HepG2 (cell line): ENCODE measurements around the gene BRAF. TPM values are rescaled to one million over a fixed set of nuclear protein-coding genes. Genes with fewer than 3 reads are reported as not detected.
"Not testable (repeated sequence)": the region's sequence is repeated elsewhere in the genome, so short reads cannot be mapped to it uniquely, and the experiment has no call there.

Source experiments
- ATAC-seq: fragments of 200-7000 bp; cut with Tn5 transposase; 3 replicates; pipeline ENCODE4 v1.9.1; 2020; ENCODE audit warnings: mild to moderate bottlenecking, moderate library complexity
- BruUV-seq: library from RNA; stranded (reverse); fragments of 400-500 nt; replicated peaks from 2 replicates; lab custom pipeline; 2021; lab: Mats Ljungman, UMichigan
- CTCF ChIA-PET: fragments of 300-600 bp; formaldehyde crosslinking; extraction: SDS; loops from one replicate; lab custom pipeline; 2021; ENCODE audit warnings: low total read pairs, inconsistent platforms, low intra/inter-chr PET ratio; lab: Yijun Ruan, JAX
- POLR2A ChIA-PET: fragments of 350-600 bp; sonication (Branson Sonifier 250); formaldehyde crosslinking; loops from one replicate; lab custom pipeline; 2020; ENCODE audit warnings: antibody characterized with exemption, inconsistent platforms; lab: Yijun Ruan, JAX
- DNase-seq: peaks from one replicate; pipeline ENCODE4 v3.0.0-alpha.2; 2015; ENCODE audit warnings: low spot score
- FAIRE-seq: peaks from 3 replicates; lab custom pipeline; 2011; peaks lifted over from hg19 to GRCh38; lab: Jason Lieb, UNC
- H2AFZ ChIP-seq: one replicate; pipeline ENCODE4 v1.6.1; 2011; ENCODE audit warnings: low read length, inconsistent platforms
- H3K27ac ChIP-seq: fragments of 300-600 bp; 3 replicates; pipeline ENCODE4 v1.8.0; 2011; ENCODE audit warnings: mixed run types, mild to moderate bottlenecking, mixed read lengths, low read length, inconsistent platforms; ENCODE audit not compliant: insufficient read depth; ENCODE audit errors: extremely low read length
- H3K27me3 ChIP-seq, 2 experiments: fragments of 200-600 bp in 1 of 2; 2 replicates in 1 of 2; 3 replicates in 1 of 2; pipeline versions ENCODE4 v1.6.0 to v1.8.0; 2011; ENCODE audit warnings: low read length in 2 of 2, mild to moderate bottlenecking in 2 of 2, moderate library complexity in 2 of 2, inconsistent platforms in 1 of 2; ENCODE audit not compliant: insufficient read depth in 2 of 2, control insufficient read depth in 1 of 2
- H3K36me3 ChIP-seq, 2 experiments: fragments of 200-600 bp in 1 of 2; replicated peaks in 1 of 2; 2 replicates in 1 of 2; 3 replicates in 1 of 2; pipeline versions ENCODE4 v1.5.1 to v1.8.0; 2011; ENCODE audit warnings: low read length in 2 of 2, inconsistent platforms in 1 of 2; ENCODE audit not compliant: insufficient read depth in 2 of 2, control insufficient read depth in 1 of 2
- H3K4me1 ChIP-seq: 2 replicates; pipeline ENCODE4 v1.5.1; 2012; ENCODE audit warnings: low read length, inconsistent platforms; ENCODE audit not compliant: insufficient read depth
- H3K4me2 ChIP-seq: 2 replicates; pipeline ENCODE4 v1.6.0; 2011; ENCODE audit warnings: low read depth, low read length, inconsistent platforms
- H3K4me3 ChIP-seq, 3 experiments: fragments of 200-600 bp in 1 of 3; sonication (generic), shearing (Covaris generic) in 1 of 3; replicated peaks in 1 of 3; 2 replicates each; pipeline ENCODE4 v1.5.1; 2011 to 2016; ENCODE audit warnings: low read length in 3 of 3, inconsistent platforms in 2 of 3, low read depth in 2 of 3, mild to moderate bottlenecking in 2 of 3, control low read depth in 1 of 3, mixed read lengths in 1 of 3; ENCODE audit not compliant: insufficient read depth in 1 of 3
- H3K79me2 ChIP-seq: one replicate; pipeline ENCODE4 v1.6.1; 2011; ENCODE audit warnings: low read length, inconsistent platforms; ENCODE audit not compliant: insufficient read depth
- H3K9ac ChIP-seq: 2 replicates; pipeline ENCODE4 v1.6.0; 2011; ENCODE audit warnings: mild to moderate bottlenecking, low read depth, low read length, inconsistent platforms; ENCODE audit not compliant: insufficient read depth
- H3K9me3 ChIP-seq: 2 replicates; pipeline ENCODE4 v1.5.1; 2012; ENCODE audit warnings: mild to moderate bottlenecking, low read length
- H4K20me1 ChIP-seq: 2 replicates; pipeline ENCODE4 v1.6.0; 2011; ENCODE audit warnings: inconsistent platforms, mild to moderate bottlenecking, low read length, moderate library complexity; ENCODE audit not compliant: insufficient read depth
- CEBPB ChIP-seq: IDR thresholded peaks from 2 replicates; pipeline ENCODE4 v1.6.1; 2011; ENCODE audit warnings: low read depth, low read length, improper control_type of control experiment, borderline replicate concordance
- IRF2 ChIP-seq: IDR thresholded peaks from 2 replicates; pipeline ENCODE4 v1.6.1; 2018; ENCODE audit warnings: missing genetic modification reagents, missing compliant biosample characterization
- POLR2G ChIP-seq: fragments of 200-400 bp; formaldehyde crosslinking; IDR thresholded peaks from 2 replicates; pipeline ENCODE4 v1.6.1; 2018; ENCODE audit warnings: mild to moderate bottlenecking, low read depth, low read length, moderate library complexity
- ZNF556 ChIP-seq: sonication (generic); formaldehyde crosslinking; IDR thresholded peaks from 2 replicates; pipeline ENCODE4 v1.4.0; 2020; ENCODE audit warnings: mild to moderate bottlenecking, missing genetic modification reagents, borderline replicate concordance
- ZNF678 ChIP-seq: sonication (generic); formaldehyde crosslinking; IDR thresholded peaks from 2 replicates; pipeline ENCODE4 v1.4.0; 2020; ENCODE audit warnings: mild to moderate bottlenecking, missing genetic modification reagents
- ZNF749 ChIP-seq: sonication (generic); formaldehyde crosslinking; IDR thresholded peaks from 2 replicates; pipeline ENCODE4 v1.8.0; 2022; ENCODE audit warnings: mild to moderate bottlenecking, missing genetic modification reagents, moderate library complexity, borderline replicate concordance
- WGBS: methylation state at CpG from one replicate; pipeline ENCODE4 v1.1.6; 2017; ENCODE audit warnings: low lambda C conversion rate; 5-methylcytosine and 5-hydroxymethylcytosine counted together
- in situ Hi-C: cut with HindIII; loops from 2 replicates; pipeline ENCODE4 v1.10.0; 2017; ENCODE audit warnings: low pct_unique_long_range_greater_than_20kb; ENCODE audit not compliant: extremely low pct_ligation_motif_present
- intact Hi-C: fragments of 100-400 bp; cut with micrococcal nuclease; formaldehyde crosslinking; loops from one replicate; pipeline ENCODE4 v1.10.0; 2022; ENCODE audit not compliant: unreplicated experiment
- polyA plus RNA-seq, 8 experiments: library from polyadenylated mRNA; depleted of rRNA in 3 of 8; stranded (reverse) in 7 of 8; unstranded in 1 of 8; fragments of >200 nt; fragmentation: Illumina TruSeq in 4 of 8; extraction: Trizol in 4 of 8; gene quantifications; 2 replicates each; pipeline versions ENCODE4 v1.2.1 to v1.2.3, GENCODE V29; 2011 to 2016; ENCODE audit warnings: low read depth in 4 of 8, missing spikeins in 1 of 8, mixed read lengths in 1 of 8; ENCODE audit not compliant: insufficient read depth in 1 of 8
- total RNA-seq, 5 experiments: library from RNA; depleted of rRNA; stranded (reverse); fragments of >200 nt; fragmentation: Illumina TruSeq; extraction: Trizol; gene quantifications; 2 replicates each; pipeline ENCODE4 v1.2.3, GENCODE V29; 2016; ENCODE audit warnings: low read depth in 1 of 5
- TF ChIP-seq, protein P1 (sequence below): sonication (generic); formaldehyde crosslinking; IDR thresholded peaks from 2 replicates; pipeline ENCODE4 v1.5.1; 2020; ENCODE audit warnings: mild to moderate bottlenecking, missing genetic modification reagents, moderate library complexity

Gene BRAF
- total and polyA plus RNA-seq, 2 of the 13 experiments (the other 11 are each of a cell fraction or from before 2014, with no cell fraction given) = 12.5 to 13.4 TPM

DNA sequence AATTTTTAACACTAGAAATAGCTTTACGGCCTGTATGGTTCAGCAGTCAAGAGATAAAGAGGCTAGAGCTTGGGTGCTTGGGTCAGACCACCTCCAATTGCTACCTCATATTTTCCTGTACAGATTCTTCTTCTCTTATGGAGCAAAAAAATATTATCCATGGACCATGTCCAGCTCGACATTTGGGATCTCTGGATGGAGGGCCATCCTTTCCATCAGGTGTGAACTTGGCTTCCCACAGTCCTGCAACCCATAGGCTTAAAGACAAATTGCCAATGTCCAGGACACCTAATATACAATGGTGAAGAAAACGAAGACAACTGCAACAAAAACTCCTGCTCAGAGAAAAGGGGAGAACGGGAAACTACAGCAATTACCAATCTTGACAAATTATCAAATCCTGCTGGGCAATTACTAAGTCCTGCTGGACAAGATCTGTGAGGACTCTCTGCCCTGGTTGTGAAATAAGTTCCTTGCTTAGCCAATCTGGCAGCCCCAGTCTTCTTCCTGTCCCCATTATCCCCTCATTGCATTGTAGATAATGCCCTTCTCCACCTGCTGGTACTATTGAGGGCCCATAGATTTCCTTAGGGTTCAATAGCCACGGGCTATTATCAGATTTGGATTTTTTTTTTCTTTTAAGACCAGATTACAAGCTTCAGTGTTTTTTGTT, 42.0 kb upstream of the BRAF start:
- Histone ChIP-seq H3K36me3 (no peaks in the 10 kb centered on the region), H3K9ac (no peak overlapping the region), H3K27me3 (no peaks in the 10 kb centered on the region), H3K4me3 (no peak overlapping the region), H4K20me1 (no peaks in the 10 kb centered on the region), H3K4me2 (peak overlapping the region; percentile 13; the same call in 1 of the 2 replicates), H3K9me3 (no peaks in the 10 kb centered on the region), H3K27ac (no peak overlapping the region), H3K79me2 (no peaks in the 10 kb centered on the region), H3K4me1 (peaks cover 34% of the 10 kb centered on the region), H2AFZ (no peak overlapping the region)
- ChIA-PET CTCF (no interaction called here), POLR2A (no interaction called here)
- no TSS peak for BruUV-seq
- in situ Hi-C loops (no loop called here), intact Hi-C loops (no loop called here)
- ATAC-seq (peak; percentile 57), FAIRE-seq (no peak), DNase-seq (no peak)
- TF ChIP-seq ZNF749 (CRISPR knock-in tag) (no peak), CEBPB (peak; percentile 40; the same call in 1 of the 2 replicates)
- WGBS = 6% methylated on average over 5 of the region's 5 CpGs

DNA sequence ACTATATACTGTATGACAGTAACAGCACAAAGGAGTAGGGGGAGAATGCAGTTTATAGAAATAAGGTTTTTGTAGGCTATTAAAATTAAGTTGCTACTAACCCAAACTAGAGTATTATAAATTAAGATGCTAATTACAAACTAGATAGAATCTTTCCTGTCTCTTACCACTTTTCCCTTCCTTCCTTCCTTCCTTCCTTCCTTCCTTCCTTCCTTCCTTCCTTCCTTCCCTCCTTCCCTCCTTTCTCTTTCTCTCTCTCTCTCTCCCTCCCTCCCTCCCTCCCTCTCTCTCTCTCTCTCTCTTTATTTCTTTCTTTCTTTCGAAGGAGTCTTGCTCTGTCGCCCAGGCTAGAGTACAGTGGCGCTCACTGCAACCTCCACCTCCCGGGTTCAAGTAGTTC, 36.4 kb upstream of the BRAF start:
- Histone ChIP-seq H3K27me3 (no peaks in the 10 kb centered on the region), H3K79me2 (no peaks in the 10 kb centered on the region), H3K9me3 (no peaks in the 10 kb centered on the region), H3K4me3 (no peak overlapping the region), H3K4me1 (no peaks in the 10 kb centered on the region), H3K4me2 (no peak overlapping the region), H4K20me1 (no peaks in the 10 kb centered on the region), H3K9ac (no peak overlapping the region), H2AFZ (no peak overlapping the region), H3K36me3 (no peaks in the 10 kb centered on the region), H3K27ac (no peak overlapping the region)
- FAIRE-seq (no peak), ATAC-seq (no peak), DNase-seq (no peak)
- ChIA-PET POLR2A (no interaction called here), CTCF (no interaction called here)
- in situ Hi-C loops (no loop called here), intact Hi-C loops (no loop called here)
- no TSS peak for BruUV-seq
- no peak for TF ChIP-seq ZNF678 (CRISPR knock-in tag)
- no peak for TF ChIP-seq ZNF556 (CRISPR knock-in tag)
- no peak for TF ChIP-seq IRF2 (CRISPR knock-in tag)
- TF ChIP-seq POLR2G = no peak
- TF ChIP-seq, protein P1, sequence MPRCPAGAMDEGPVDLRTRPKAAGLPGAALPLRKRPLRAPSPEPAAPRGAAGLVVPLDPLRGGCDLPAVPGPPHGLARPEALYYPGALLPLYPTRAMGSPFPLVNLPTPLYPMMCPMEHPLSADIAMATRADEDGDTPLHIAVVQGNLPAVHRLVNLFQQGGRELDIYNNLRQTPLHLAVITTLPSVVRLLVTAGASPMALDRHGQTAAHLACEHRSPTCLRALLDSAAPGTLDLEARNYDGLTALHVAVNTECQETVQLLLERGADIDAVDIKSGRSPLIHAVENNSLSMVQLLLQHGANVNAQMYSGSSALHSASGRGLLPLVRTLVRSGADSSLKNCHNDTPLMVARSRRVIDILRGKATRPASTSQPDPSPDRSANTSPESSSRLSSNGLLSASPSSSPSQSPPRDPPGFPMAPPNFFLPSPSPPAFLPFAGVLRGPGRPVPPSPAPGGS (CRISPR knock-in tag) = no peak
- 85% methylated on average over 4 of the region's 4 CpGs for WGBS

DNA sequence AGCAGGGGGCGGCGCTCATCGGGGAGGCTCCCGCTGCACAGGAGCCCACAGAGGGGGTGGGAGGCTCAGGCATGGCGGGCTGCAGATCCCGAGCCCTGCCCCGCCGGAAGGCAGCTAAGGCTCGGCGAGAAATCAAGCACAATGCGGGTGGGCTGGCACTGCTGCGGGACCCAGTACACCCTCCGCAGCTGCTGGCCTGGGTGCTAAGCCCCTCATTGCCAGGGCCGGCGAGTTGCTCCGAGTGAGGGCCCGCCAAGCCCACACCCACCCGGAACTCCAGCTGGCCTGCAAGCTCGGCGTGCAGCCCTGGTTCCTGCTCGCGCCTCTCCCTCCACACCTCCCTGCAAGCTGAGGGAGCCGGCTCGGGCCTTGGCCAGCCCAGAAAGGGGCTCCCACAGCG, 32.3 kb upstream of the BRAF start:
- H3K36me3 ChIP-seq, H3K9ac ChIP-seq, DNase-seq, H3K27ac ChIP-seq, H3K4me2 ChIP-seq, H3K4me1 ChIP-seq, intact Hi-C loops, H3K27me3 ChIP-seq, BruUV-seq, H4K20me1 ChIP-seq, H3K79me2 ChIP-seq, in situ Hi-C loops, CTCF ChIA-PET, H3K9me3 ChIP-seq, FAIRE-seq, ATAC-seq, POLR2A ChIA-PET, H2AFZ ChIP-seq, H3K4me3 ChIP-seq: not testable (repeated sequence)
- WGBS = 75% methylated on average over 4 of the region's 25 CpGs
